Gastroesophageal sphincter (tissue), 4 donors: ENCODE measurements around the gene KHDRBS2. TPM values are rescaled to one million over a fixed set of nuclear protein-coding genes. Genes with fewer than 3 reads are reported as not detected.

Experiments used
- ATAC-seq: fragments of 150-250 bp; one replicate; pipeline ENCODE4 v1.9.1; 2016; ENCODE audit warnings: mild to moderate bottlenecking, moderate library complexity
- H3K27ac ChIP-seq, 4 donors: fragments of 200-600 bp; sonication (generic) in 3 of 4; 1 replicate in 3 of 4; 2 replicates in 1 of 4; pipeline ENCODE4 v1.5.1; 2016 to 2019
- H3K27me3 ChIP-seq: fragments of 200-600 bp; sonication (generic); one replicate; pipeline ENCODE4 v1.5.1; 2019
- H3K36me3 ChIP-seq, 2 donors: fragments of 200-600 bp; sonication (generic); one replicate each; pipeline ENCODE4 v1.5.1; 2019; ENCODE audit warnings: control low read depth in 1 of 2
- H3K4me1 ChIP-seq, 3 donors: fragments of 200-600 bp; sonication (generic); 1 replicate in 2 of 3; 2 replicates in 1 of 3; pipeline ENCODE4 v1.5.1; 2016 to 2019; ENCODE audit warnings: control low read depth in 2 of 3
- H3K4me3 ChIP-seq, 2 donors: fragments of 200-600 bp; sonication (generic); one replicate each; pipeline ENCODE4 v1.5.1; 2019; ENCODE audit warnings: mild to moderate bottlenecking in 1 of 2, moderate library complexity in 1 of 2
- H3K9me3 ChIP-seq, 3 donors: fragments of 200-600 bp; sonication (generic); one replicate each; pipeline ENCODE4 v1.5.1; 2017 to 2019; ENCODE audit warnings: control low read depth in 2 of 3
- EP300 ChIP-seq: sonication (generic); formaldehyde crosslinking; IDR thresholded peaks from one replicate; pipeline ENCODE4 v1.6.1; 2017; ENCODE audit warnings: antibody characterized with exemption, mild to moderate bottlenecking
- POLR2A ChIP-seq, 2 donors: fragments of 450-650 bp; IDR thresholded peaks; one replicate each; pipeline ENCODE4 v1.6.1; 2017; ENCODE audit warnings: antibody characterized with exemption in 2 of 2, mild to moderate bottlenecking in 2 of 2, moderate library complexity in 1 of 2
- POLR2AphosphoS5 ChIP-seq: sonication (generic); formaldehyde crosslinking; IDR thresholded peaks from one replicate; pipeline ENCODE4 v1.6.1; 2017; ENCODE audit warnings: antibody characterized with exemption
- WGBS, 2 donors: methylation state at CpG; one replicate each; pipeline ENCODE4 v1.1.5; 2018; ENCODE audit warnings: low coverage in 1 of 2; 5-methylcytosine and 5-hydroxymethylcytosine counted together
- total RNA-seq, 4 donors: library from RNA; depleted of rRNA; stranded (reverse); fragments of >200 nt; gene quantifications; one replicate each; pipeline ENCODE4 v1.1.0, GENCODE V29; 2016
- TF ChIP-seq, protein P1 (sequence below), 4 experiments: fragments of 200-600 bp in 2 of 4; fragments of 450-650 bp in 2 of 4; sonication (generic) in 1 of 4; IDR thresholded peaks; one replicate each; pipeline ENCODE4 v1.5.1; 2017 to 2019; ENCODE audit warnings: antibody characterized with exemption in 4 of 4, mild to moderate bottlenecking in 2 of 4, moderate library complexity in 2 of 4

KHDRBS2 gene
- total RNA-seq, 4 donors from 2014 or later, result 0.62 to 0.81 TPM; not detected in 2

- H3K4me3 ChIP-seq, result no peak overlapping the region
- H3K27ac ChIP-seq, result no peak overlapping the region
- H3K36me3 ChIP-seq, result no peaks in the 10 kb centered on the region
- peaks cover 0 to 20% (median 0%) of the 10 kb centered on the region in 3 donors for H3K9me3 ChIP-seq
- no peak for ATAC-seq
- no peak for TF ChIP-seq POLR2A (IDR thresholded peaks at IDR 0.05)
- no peak for TF ChIP-seq POLR2AphosphoS5
- TF ChIP-seq, protein P1, sequence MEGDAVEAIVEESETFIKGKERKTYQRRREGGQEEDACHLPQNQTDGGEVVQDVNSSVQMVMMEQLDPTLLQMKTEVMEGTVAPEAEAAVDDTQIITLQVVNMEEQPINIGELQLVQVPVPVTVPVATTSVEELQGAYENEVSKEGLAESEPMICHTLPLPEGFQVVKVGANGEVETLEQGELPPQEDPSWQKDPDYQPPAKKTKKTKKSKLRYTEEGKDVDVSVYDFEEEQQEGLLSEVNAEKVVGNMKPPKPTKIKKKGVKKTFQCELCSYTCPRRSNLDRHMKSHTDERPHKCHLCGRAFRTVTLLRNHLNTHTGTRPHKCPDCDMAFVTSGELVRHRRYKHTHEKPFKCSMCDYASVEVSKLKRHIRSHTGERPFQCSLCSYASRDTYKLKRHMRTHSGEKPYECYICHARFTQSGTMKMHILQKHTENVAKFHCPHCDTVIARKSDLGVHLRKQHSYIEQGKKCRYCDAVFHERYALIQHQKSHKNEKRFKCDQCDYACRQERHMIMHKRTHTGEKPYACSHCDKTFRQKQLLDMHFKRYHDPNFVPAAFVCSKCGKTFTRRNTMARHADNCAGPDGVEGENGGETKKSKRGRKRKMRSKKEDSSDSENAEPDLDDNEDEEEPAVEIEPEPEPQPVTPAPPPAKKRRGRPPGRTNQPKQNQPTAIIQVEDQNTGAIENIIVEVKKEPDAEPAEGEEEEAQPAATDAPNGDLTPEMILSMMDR (IDR thresholded peaks at IDR 0.05), result no peak
- no peak for TF ChIP-seq EP300
- H3K27me3 ChIP-seq, result no peaks in the 10 kb centered on the region
- no peaks in the 10 kb centered on the region for H3K4me1 ChIP-seq
- WGBS, 2 donors, result no CpG with 5 or more reads among the region's 4 CpGs
These were observed 418.4 kb downstream of the KHDRBS2 start for GRCh38 chr6:61867635-61868034.

DNA sequence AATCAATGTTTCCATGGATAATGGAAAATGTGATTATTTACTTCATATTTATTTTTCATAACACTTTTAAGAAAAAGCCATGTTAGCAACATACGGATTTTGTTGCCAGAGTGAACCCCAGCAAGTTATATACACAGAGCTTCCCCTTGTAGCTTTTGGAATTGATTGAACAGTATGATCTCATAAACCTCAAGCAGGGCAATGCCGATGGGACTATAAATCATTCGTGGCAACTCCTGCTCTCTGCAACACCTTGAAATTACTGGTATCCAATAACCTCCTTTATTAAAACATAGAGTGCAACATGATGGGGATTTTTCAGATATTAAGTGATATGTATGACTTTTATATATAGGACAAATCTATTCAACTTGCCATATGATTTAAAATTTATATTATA, 428.5 kb downstream of the KHDRBS2 start:
- no peak for ATAC-seq
- Histone ChIP-seq H3K27me3 (no peaks in the 10 kb centered on the region), H3K9me3 (peaks cover 0 to 5% (median 0%) of the 10 kb centered on the region in 3 donors), H3K27ac (no peak overlapping the region), H3K36me3 (no peaks in the 10 kb centered on the region), H3K4me3 (no peak overlapping the region), H3K4me1 (no peaks in the 10 kb centered on the region)
- 73 to 84% methylated on average over 3 of the region's 3 CpGs for WGBS, 2 donors
- TF ChIP-seq, protein P1 (IDR thresholded peaks at IDR 0.05), result no peak
- TF ChIP-seq EP300, result no peak
- no peak for TF ChIP-seq POLR2AphosphoS5
- no peak for TF ChIP-seq POLR2A (IDR thresholded peaks at IDR 0.05)

DNA sequence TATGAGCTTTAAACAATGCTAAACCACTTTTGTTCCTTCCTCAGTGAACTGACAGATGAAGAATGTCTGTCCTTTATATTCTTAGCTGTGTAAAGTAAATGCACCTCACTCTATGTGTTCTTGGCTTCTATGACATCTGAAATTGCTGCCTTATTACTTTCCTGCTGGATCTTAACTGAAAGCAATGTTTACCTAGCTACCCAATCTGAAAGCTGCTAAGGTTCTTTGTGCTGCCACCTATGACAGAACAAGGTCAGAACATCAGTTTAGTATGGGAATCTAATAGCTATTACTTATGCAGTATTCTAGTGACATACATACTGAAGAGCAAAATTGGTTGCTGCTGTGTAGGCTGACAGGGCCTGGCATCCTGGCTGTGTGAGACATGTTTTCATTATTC, 444.1 kb downstream of the KHDRBS2 start:
- no peak overlapping the region for H3K27ac ChIP-seq
- TF ChIP-seq POLR2AphosphoS5 (no peak), EP300 (no peak)

DNA sequence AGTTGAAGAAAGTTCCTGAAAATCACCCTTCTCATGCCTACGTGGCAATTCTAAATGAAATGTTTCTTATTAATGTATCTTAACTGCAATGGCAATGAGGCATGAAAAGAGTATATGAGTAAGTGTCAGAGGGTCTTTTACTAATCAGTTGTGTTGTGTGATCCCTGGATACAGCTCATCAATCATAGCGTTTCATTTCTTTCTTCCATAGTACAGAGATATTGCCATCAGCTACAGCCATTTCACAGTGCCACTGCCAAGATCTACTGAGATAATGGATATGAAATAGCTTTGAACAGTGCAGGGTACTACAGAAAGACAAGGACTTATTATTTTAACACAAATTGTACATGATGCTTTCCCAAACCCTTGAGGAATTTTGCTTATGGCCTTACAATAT, 450.8 kb downstream of the KHDRBS2 start:
- no peak for ATAC-seq
- H3K27me3 ChIP-seq, result no peaks in the 10 kb centered on the region
- H3K36me3 ChIP-seq, result no peaks in the 10 kb centered on the region
- 30 to 60% methylated on average over 2 of the region's 2 CpGs for WGBS, 2 donors
- H3K4me3 ChIP-seq, result no peak overlapping the region
- TF ChIP-seq POLR2A (IDR thresholded peaks at IDR 0.05), result no peak
- no peak for TF ChIP-seq EP300
- no peak for TF ChIP-seq POLR2AphosphoS5
- TF ChIP-seq, protein P1 (IDR thresholded peaks at IDR 0.05), result no peak
- no peaks in the 10 kb centered on the region for H3K4me1 ChIP-seq
- H3K9me3 ChIP-seq, result no peaks in the 10 kb centered on the region
- H3K27ac ChIP-seq, result no peak overlapping the region

More for the DNA sequence above, 444.1 kb downstream of the KHDRBS2 start:
- Histone ChIP-seq H3K36me3 (no peaks in the 10 kb centered on the region), H3K27me3 (no peaks in the 10 kb centered on the region), H3K4me3 (no peak overlapping the region), H3K4me1 (no peaks in the 10 kb centered on the region), H3K9me3 (no peaks in the 10 kb centered on the region)
- no peak for ATAC-seq

GRCh38 chr6:61833176-61833755, 452.8 kb downstream of the KHDRBS2 start:
- TF ChIP-seq POLR2AphosphoS5 (no peak), POLR2A (IDR thresholded peaks at IDR 0.05) (no peak), EP300 (no peak)
- TF ChIP-seq, protein P1 (IDR thresholded peaks at IDR 0.05), result no peak
- Histone ChIP-seq H3K27me3 (no peaks in the 10 kb centered on the region), H3K27ac (no peak overlapping the region), H3K9me3 (no peaks in the 10 kb centered on the region), H3K36me3 (no peaks in the 10 kb centered on the region), H3K4me1 (no peaks in the 10 kb centered on the region), H3K4me3 (no peak overlapping the region)
- WGBS, 2 donors, result 38 to 43% methylated on average over 2 of the region's 2 CpGs
- ATAC-seq, result no peak
